ENCODE data around the gene VAX1. TPM values are rescaled to one million over a fixed set of nuclear protein-coding genes. Genes with fewer than 3 reads are reported as not detected.

The VAX1 gene, protein sequence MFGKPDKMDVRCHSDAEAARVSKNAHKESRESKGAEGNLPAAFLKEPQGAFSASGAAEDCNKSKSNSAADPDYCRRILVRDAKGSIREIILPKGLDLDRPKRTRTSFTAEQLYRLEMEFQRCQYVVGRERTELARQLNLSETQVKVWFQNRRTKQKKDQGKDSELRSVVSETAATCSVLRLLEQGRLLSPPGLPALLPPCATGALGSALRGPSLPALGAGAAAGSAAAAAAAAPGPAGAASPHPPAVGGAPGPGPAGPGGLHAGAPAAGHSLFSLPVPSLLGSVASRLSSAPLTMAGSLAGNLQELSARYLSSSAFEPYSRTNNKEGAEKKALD
- total RNA-seq: not detected in 2 replicates

DNA sequence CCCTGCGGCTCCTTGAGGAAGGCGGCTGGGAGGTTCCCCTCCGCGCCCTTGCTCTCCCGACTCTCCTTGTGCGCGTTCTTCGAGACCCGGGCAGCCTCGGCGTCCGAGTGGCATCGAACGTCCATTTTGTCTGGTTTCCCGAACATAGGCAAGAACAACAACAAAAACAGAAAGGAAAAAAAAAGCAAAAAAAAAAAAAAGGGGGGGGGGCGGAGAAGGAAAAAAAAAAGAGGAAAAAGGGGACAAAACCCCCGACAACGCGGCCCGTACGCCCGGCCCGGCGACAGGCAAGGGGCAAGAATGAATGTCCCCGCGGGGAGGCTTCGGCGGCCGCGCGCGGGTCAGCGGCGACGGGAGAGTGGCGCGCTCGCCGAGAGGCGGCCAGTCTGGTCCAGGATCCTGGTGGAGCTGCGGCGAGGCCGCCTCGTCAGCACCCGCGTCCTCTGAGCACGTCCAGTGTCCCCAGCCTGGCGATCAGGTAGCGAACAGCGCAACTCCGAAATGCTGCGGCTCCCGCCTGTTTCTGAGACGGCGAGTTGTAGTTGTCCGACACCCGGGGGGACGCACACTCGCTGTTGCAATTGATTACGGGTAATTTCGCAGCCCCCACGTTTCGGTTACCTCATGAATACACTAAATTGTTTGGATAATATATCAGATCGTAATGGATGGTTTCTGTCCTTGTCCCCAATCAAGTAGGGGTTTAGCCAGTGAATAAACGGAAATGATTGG lies at the start of gene VAX1:
Gene VAX1, minus strand, starts transcription at position 360 of the 732 bp plus-strand sequence. Its CDS starts 214 bp downstream, at position 146.

Other genes with a start within 250 kb of the VAX1 start
- 3.4 and 4.5 TPM in 2 replicates for gene SHTN1, start 133.1 kb downstream of the VAX1 start, total RNA-seq
- not detected in 2 replicates for gene KCNK18, start 59.2 kb upstream of the VAX1 start, total RNA-seq
- not detected in 2 replicates for gene SLC18A2, start 102.8 kb upstream of the VAX1 start, total RNA-seq
- gene PDZD8, start 237.2 kb upstream of the VAX1 start, total RNA-seq: 10.4 and 14.4 TPM in 2 replicates

Data from endothelial cell of coronary artery (primary cell).